ENCODE results near the gene FBXW12.
"Not testable (repeated sequence)": the region's sequence is repeated elsewhere in the genome, so short reads cannot be mapped to it uniquely, and the experiment has no call there.

Gene FBXW12, protein sequence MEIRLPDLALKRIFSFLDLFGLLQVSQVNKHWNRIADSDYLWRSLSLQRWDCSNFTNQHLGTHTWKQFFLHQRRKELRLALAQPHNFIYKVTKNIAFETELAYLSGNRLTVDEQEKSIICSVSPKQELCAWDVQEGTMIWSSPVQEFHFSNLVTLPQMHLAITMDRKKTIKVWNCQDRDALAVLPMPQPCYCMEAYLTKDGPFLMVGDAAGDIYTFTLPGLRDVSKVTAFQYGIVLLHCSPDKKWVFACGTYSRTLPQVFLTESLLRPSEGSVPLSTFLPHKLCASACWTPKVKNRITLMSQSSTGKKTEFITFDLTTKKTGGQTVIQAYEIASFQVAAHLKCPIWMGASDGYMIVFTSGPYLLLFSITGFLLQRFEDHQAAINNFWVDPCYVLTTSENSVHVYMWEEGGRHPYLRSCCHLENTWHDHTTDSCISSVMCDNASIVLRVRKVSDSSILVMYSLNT

DNA sequence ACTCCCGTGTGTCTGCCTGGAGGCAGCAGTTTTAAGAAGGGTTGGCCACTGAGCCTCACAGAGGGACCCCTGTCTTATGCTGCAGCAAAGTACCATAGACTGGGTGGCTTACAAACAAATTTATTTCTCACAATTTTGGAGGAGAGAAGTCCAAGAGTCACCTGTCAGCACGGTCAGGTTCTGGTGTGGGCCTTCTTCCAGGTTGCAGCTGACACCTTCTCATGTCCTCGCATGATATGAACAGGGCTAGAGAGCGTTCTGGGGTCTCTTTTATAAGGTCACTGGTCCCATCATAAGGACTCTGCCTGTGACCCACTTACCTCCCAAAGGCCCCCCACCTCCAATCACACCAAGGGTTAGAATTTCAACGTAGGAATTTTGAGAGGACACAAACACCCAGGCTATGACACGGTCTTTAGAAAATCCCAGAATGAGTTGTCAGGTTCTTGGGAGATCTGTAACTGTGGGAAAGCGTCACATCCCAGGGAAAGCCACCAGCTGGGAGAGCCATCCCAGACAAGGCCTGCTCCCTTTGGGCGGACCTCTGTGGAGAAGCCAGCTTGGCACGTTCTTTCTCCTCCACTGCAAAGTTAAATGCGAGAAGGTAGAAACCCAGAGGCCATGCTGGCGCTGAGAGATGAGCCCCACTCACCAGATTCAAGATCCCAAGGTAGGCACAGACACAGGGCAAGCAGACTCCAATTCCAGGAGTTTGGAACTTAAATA is at the start of gene FBXW12:
Gene FBXW12, plus strand, starts transcription at position 569 of the 726 bp plus-strand sequence. CDS start 549 bp downstream, outside the sequence.
- TF ChIP-seq, protein P1, sequence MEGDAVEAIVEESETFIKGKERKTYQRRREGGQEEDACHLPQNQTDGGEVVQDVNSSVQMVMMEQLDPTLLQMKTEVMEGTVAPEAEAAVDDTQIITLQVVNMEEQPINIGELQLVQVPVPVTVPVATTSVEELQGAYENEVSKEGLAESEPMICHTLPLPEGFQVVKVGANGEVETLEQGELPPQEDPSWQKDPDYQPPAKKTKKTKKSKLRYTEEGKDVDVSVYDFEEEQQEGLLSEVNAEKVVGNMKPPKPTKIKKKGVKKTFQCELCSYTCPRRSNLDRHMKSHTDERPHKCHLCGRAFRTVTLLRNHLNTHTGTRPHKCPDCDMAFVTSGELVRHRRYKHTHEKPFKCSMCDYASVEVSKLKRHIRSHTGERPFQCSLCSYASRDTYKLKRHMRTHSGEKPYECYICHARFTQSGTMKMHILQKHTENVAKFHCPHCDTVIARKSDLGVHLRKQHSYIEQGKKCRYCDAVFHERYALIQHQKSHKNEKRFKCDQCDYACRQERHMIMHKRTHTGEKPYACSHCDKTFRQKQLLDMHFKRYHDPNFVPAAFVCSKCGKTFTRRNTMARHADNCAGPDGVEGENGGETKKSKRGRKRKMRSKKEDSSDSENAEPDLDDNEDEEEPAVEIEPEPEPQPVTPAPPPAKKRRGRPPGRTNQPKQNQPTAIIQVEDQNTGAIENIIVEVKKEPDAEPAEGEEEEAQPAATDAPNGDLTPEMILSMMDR (IDR thresholded peaks at IDR 0.05; ENCODE audit: control insufficient read depth, extremely low read depth, insufficient read depth), result no peak
- no peak within 1 kb of the TSS for H3K4me3 ChIP-seq (ENCODE audit: low read depth, low read length)

GRCh38 chr3:48331706-48332435 is 40.1 kb upstream of the FBXW12 start:
- not testable (repeated sequence) for H3K4me3 ChIP-seq (ENCODE audit: low read depth, low read length); DNase-seq (ENCODE audit: low read depth)

More for the DNA sequence above, at the start of gene FBXW12:
- no peak for DNase-seq (ENCODE audit: low read depth)

DNA sequence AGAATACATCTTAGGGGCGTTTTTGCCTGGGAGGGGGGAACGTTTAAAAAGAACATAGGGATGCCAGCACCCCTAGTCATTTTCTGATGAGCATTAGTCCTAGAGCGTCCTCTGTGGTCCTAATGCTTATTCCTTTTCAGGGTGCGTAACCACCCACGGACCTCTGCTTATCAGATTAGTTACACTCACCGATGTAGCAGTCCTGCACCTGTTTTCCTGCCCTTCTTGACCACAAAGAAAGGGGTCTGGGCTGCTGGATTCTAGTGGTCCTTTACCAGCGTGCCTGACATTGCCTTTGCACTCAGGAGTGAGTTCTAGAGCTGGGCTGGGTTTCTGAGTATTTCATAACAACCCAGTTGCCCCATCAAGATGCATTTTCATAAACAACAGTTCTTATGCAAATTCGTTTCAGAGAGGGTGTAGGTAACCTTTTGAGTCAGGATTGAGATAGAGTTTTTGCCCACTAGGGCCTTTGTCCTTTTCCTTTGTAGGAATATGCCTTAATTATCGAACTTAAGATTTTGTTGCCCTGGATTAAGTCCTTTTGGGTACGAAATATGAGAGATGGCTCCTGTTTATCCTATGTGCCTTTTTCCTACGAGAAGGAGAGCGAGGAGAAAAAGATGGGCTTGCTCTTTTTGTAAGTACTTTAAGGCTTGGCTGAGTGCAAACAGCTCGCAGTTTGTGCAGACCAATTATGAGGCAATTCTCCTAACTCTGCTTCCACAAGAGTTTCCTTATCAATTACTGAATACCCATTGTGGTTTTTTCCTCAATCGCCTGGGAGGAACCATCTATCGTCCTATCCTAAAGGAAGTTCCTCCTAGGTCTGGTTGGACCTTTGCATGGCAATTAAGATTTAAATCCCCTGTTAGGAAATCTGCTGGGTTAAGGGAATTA is 38.4 kb upstream of the FBXW12 start, which contains the start of gene SPINK8:
Gene SPINK8, minus strand, starts transcription at position 316 of the 900 bp plus-strand sequence. CDS start 5,320 bp downstream, outside the sequence.
- DNase-seq (ENCODE audit: low read depth); H3K4me3 ChIP-seq (ENCODE audit: low read depth, low read length): not testable (repeated sequence)

DNA sequence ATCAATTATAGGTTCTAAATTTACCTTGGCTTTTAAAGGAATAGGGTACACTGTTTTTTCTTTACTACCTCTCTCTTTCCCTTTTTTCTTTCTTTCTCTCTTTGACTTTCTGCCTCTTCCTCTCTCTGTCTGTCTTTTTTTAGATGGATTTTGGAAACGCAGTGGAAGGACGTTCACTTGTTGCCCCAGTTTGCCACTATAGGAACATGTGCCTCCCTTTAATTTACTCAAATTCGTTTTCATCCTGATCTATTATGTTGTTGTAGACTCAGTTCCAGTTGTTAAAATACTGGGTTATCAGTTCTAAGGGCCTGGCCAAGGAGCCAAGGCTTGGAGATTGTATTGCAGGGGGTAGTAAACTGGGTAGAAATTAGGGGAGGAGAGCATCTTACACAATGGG is 37.4 kb upstream of the FBXW12 start:
- H3K4me3 ChIP-seq (ENCODE audit: low read depth, low read length), result no peak overlapping the region
- TF ChIP-seq, protein P1 (IDR thresholded peaks at IDR 0.05; ENCODE audit: control insufficient read depth, extremely low read depth, insufficient read depth), result no peak
- no peak for DNase-seq (ENCODE audit: low read depth)

GRCh38 chr3:48335286-48335685 is 36.7 kb upstream of the FBXW12 start:
- H3K4me3 ChIP-seq (ENCODE audit: low read depth, low read length); DNase-seq (ENCODE audit: low read depth): not testable (repeated sequence)

GRCh38 chr3:48337536-48337935 is 34.5 kb upstream of the FBXW12 start:
- not testable (repeated sequence) for H3K4me3 ChIP-seq (ENCODE audit: low read depth, low read length); DNase-seq (ENCODE audit: low read depth)

- TF ChIP-seq, protein P1 (IDR thresholded peaks at IDR 0.05; ENCODE audit: control insufficient read depth, extremely low read depth, insufficient read depth), result no peak
- H3K4me3 ChIP-seq (ENCODE audit: low read depth, low read length), result no peak overlapping the region
- DNase-seq (ENCODE audit: low read depth), result no peak
Observed at GRCh38 chr3:48338635-48339034, 33.4 kb upstream of the FBXW12 start.

GRCh38 chr3:48343432-48343831 is 28.6 kb upstream of the FBXW12 start:
- no peak overlapping the region for H3K4me3 ChIP-seq (ENCODE audit: low read depth, low read length)
- TF ChIP-seq, protein P1 (IDR thresholded peaks at IDR 0.05; ENCODE audit: control insufficient read depth, extremely low read depth, insufficient read depth), result no peak
- no peak for DNase-seq (ENCODE audit: low read depth)
